Loucy (cell line): Measurements from ENCODE around the gene MARCHF11.

ENCODE experiments used
- CTCF ChIP-seq: fragments of 200-600 bp; sonication (generic); conservative IDR thresholded peaks from 2 replicates; pipeline ENCODE4 v1.5.1; 2014; ENCODE audit warnings: mild to moderate bottlenecking, antibody characterized with exemption, low read length
- EZH2phosphoT487 ChIP-seq: fragments of 200-600 bp; IDR thresholded peaks from 2 replicates; pipeline ENCODE4 v1.6.1; 2018; ENCODE audit warnings: antibody characterized with exemption, mild to moderate bottlenecking, moderate library complexity, borderline replicate concordance

GRCh38 chr5:16119790-16120189, 59.8 kb downstream of the MARCHF11 start:
- TF ChIP-seq CTCF (no peak), EZH2phosphoT487 (no peak)
